Upper lobe of left lung (tissue), 4 donors: ENCODE data around the gene RPS10.

Source experiments
- CTCF ChIP-seq, 6 experiments: fragments of 450-650 bp in 4 of 6; fragments of 200-600 bp in 2 of 6; sonication (generic) in 2 of 6; IDR thresholded peaks; one replicate each; pipeline ENCODE4 v1.5.1; 2016 to 2019; ENCODE audit warnings: antibody characterized with exemption in 6 of 6
- POLR2A ChIP-seq, 4 donors: fragments of 450-650 bp; IDR thresholded peaks; one replicate each; pipeline ENCODE4 v1.5.1; 2016 to 2017; ENCODE audit warnings: antibody characterized with exemption in 4 of 4, mild to moderate bottlenecking in 2 of 4

GRCh38 chr6:34389034-34389433, 36.8 kb downstream of the RPS10 start:
- no peak for TF ChIP-seq CTCF (IDR thresholded peaks at IDR 0.05)
- TF ChIP-seq POLR2A (IDR thresholded peaks at IDR 0.05), result no peak
